Measurements from ENCODE around the gene CEP55.

Gene CEP55

GRCh38 chr10:93552780-93553179 is 56.4 kb downstream of the CEP55 start:
- no peak for DNase-seq (ENCODE audit: insufficient read length, low spot score)
- TF ChIP-seq POLR2A (IDR thresholded peaks at IDR 0.05; ENCODE audit: low read depth, low read length), result no peak
- no peak for FAIRE-seq

- no peak for FAIRE-seq
- no peak for DNase-seq (ENCODE audit: insufficient read length, low spot score)
These were observed 57.3 kb downstream of the CEP55 start for GRCh38 chr10:93553482-93554315.

GRCh38 chr10:93554316-93554663 is 57.9 kb downstream of the CEP55 start:
- DNase-seq (ENCODE audit: insufficient read length, low spot score), result no peak
- TF ChIP-seq POLR2A (IDR thresholded peaks at IDR 0.05; ENCODE audit: low read depth, low read length), result no peak
- FAIRE-seq, result no peak

More at GRCh38 chr10:93553482-93554315, 57.3 kb downstream of the CEP55 start:
- no peak for TF ChIP-seq POLR2A (IDR thresholded peaks at IDR 0.05; ENCODE audit: low read depth, low read length)

- FAIRE-seq, result peak; percentile 75
- no peak for TF ChIP-seq POLR2A (IDR thresholded peaks at IDR 0.05; ENCODE audit: low read depth, low read length)
- peak; percentile 77 for DNase-seq (ENCODE audit: insufficient read length, low spot score)
These were observed 58.5 kb downstream of the CEP55 start for GRCh38 chr10:93554760-93555432.

GRCh38 chr10:93559490-93559889 is 63.1 kb downstream of the CEP55 start:
- no peak for TF ChIP-seq POLR2A (IDR thresholded peaks at IDR 0.05; ENCODE audit: low read depth, low read length)
- FAIRE-seq (no peak), DNase-seq (ENCODE audit: insufficient read length, low spot score) (no peak)

- FAIRE-seq (no peak), DNase-seq (ENCODE audit: insufficient read length, low spot score) (no peak)
- no peak for TF ChIP-seq POLR2A (IDR thresholded peaks at IDR 0.05; ENCODE audit: low read depth, low read length)
These were observed 64.1 kb downstream of the CEP55 start for GRCh38 chr10:93560541-93560940.

- DNase-seq (ENCODE audit: insufficient read length, low spot score), result no peak
- no peak for TF ChIP-seq POLR2A (IDR thresholded peaks at IDR 0.05; ENCODE audit: low read depth, low read length)
- FAIRE-seq, result no peak
These were observed 69.0 kb downstream of the CEP55 start for GRCh38 chr10:93565446-93565845.

- TF ChIP-seq POLR2A (IDR thresholded peaks at IDR 0.05; ENCODE audit: low read depth, low read length), result no peak
- DNase-seq (ENCODE audit: insufficient read length, low spot score) (no peak), FAIRE-seq (no peak)
These were observed 70.2 kb downstream of the CEP55 start, which contains the start of gene FFAR4 for GRCh38 chr10:93566435-93567276. FFAR4 (plus strand) TSS chr10:93566665; CDS start chr10:93566721, 56 bp downstream.

- no peak for FAIRE-seq
- TF ChIP-seq POLR2A (IDR thresholded peaks at IDR 0.05; ENCODE audit: low read depth, low read length), result no peak
- DNase-seq (ENCODE audit: insufficient read length, low spot score), result no peak
These were observed 71.1 kb downstream of the CEP55 start for GRCh38 chr10:93567277-93568104.

- FAIRE-seq, result no peak
- DNase-seq (ENCODE audit: insufficient read length, low spot score), result no peak
- no peak for TF ChIP-seq POLR2A (IDR thresholded peaks at IDR 0.05; ENCODE audit: low read depth, low read length)
These were observed 71.6 kb downstream of the CEP55 start for GRCh38 chr10:93568105-93568390.

- DNase-seq (ENCODE audit: insufficient read length, low spot score) (no peak), FAIRE-seq (no peak)
- no peak for TF ChIP-seq POLR2A (IDR thresholded peaks at IDR 0.05; ENCODE audit: low read depth, low read length)
These were observed 74.0 kb downstream of the CEP55 start for GRCh38 chr10:93570383-93570782.

GRCh38 chr10:93572606-93573005 is 76.2 kb downstream of the CEP55 start:
- no peak for TF ChIP-seq POLR2A (IDR thresholded peaks at IDR 0.05; ENCODE audit: low read depth, low read length)
- DNase-seq (ENCODE audit: insufficient read length, low spot score), result no peak
- FAIRE-seq, result no peak
